SJSA1 (cell line): ENCODE data around the gene BACH2. TPM values are rescaled to one million over a fixed set of nuclear protein-coding genes. Genes with fewer than 3 reads are reported as not detected.

Experiments used
- DNase-seq, 2 experiments: peaks; one replicate each; pipeline ENCODE4 v3.0.0-alpha.2; 2015 to 2020; ENCODE audit warnings: low spot score in 2 of 2, low read depth in 1 of 2
- H3K27ac ChIP-seq: fragments of 250-450 bp; sonication (Bioruptor Pico); 2 replicates; pipeline ENCODE4 v1.5.1; 2020; ENCODE audit warnings: mild to moderate bottlenecking, moderate library complexity
- H3K27me3 ChIP-seq: fragments of 250-450 bp; sonication (Bioruptor Pico); replicated peaks from 2 replicates; pipeline ENCODE4 v1.5.1; 2020; ENCODE audit warnings: mild to moderate bottlenecking, moderate library complexity
- H3K36me3 ChIP-seq: fragments of 250-450 bp; sonication (Bioruptor Pico); 2 replicates; pipeline ENCODE4 v1.5.1; 2020; ENCODE audit warnings: mild to moderate bottlenecking
- H3K4me1 ChIP-seq: fragments of 250-450 bp; sonication (Bioruptor Pico); replicated peaks from 2 replicates; pipeline ENCODE4 v1.6.1; 2021; ENCODE audit warnings: mild to moderate bottlenecking
- H3K4me3 ChIP-seq: fragments of 250-450 bp; sonication (Bioruptor Pico); 2 replicates; pipeline ENCODE4 v1.5.1; 2020; ENCODE audit warnings: mild to moderate bottlenecking
- H3K9me3 ChIP-seq: fragments of 250-450 bp; sonication (Bioruptor Pico); replicated peaks from 2 replicates; pipeline ENCODE4 v1.5.1; 2020; ENCODE audit warnings: mild to moderate bottlenecking
- total RNA-seq: library from RNA; depleted of rRNA; stranded (reverse); fragments of >200 nt; shearing (Covaris generic); gene quantifications from 2 replicates; pipeline ENCODE4 v1.2.3, GENCODE V29; 2014

Gene BACH2
- total RNA-seq, 1 experiment from 2014 or later: 1.3 TPM

DNA sequence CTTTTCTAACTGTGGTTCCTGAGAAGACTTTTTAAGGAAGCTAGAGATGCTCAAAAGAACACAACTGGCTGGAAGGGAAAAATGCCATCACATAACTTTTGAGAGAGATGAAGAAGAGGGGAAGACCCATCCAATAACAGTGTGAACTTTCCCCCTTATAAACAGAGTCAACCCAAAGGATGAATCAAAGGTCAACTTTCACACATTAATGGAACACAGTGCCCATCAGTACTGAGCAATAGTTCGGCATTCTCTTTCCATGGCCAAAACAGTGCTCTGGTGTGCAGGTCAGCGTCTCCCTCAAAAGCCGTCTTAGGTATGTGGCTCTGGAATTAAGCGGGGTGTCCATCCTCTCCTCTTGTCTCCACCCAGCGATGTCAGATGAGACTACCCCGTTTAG is 272.0 kb downstream of the BACH2 start:
- no peak overlapping the region for H3K27ac ChIP-seq
- no peak for DNase-seq
- H3K36me3 ChIP-seq: no peaks in the 10 kb centered on the region
- H3K4me1 ChIP-seq: peaks cover 12% of the 10 kb centered on the region
- no peak overlapping the region for H3K4me3 ChIP-seq
- H3K9me3 ChIP-seq: no peaks in the 10 kb centered on the region
- no peaks in the 10 kb centered on the region for H3K27me3 ChIP-seq

DNA sequence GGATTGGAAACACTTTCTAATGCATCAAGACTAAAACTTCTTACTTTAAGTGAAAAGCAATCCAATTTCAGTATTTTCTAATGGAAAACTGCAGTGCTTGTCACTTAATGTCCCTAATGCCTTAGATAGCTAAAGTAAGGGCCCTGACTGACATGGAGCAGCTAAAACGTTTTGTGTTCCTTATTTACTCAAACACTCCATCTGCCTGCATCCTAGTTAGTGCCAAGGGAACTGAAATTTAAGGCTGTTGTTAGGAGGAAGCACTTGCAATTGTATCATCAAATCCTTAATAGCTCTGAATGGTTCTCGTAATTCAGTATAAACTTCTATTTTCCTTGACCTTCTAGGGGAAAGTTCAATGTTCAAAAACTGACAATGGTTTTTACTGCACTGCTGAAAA is 274.9 kb downstream of the BACH2 start:
- Histone ChIP-seq H3K27me3 (no peaks in the 10 kb centered on the region), H3K9me3 (no peaks in the 10 kb centered on the region), H3K36me3 (no peaks in the 10 kb centered on the region)

DNA sequence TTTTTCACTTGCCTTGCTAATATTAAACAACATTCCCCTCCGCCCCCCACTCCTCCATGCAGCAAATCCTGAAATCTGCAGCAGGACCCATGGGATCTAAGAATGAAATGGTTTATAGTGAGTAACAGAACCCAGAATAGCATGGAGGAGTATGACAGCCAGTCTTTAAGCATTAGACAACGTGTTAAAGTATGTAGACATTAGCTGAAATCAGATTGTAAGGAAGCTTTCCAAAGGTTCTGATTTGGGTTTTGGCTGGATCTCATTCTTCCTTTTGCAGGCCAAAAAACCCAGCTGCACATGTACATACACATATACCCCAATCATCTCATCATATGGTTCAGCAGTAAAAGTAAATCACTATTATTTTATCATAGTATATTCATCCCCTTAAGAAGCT is 275.9 kb downstream of the BACH2 start:
- no peaks in the 10 kb centered on the region for H3K36me3 ChIP-seq
- peaks cover 13% of the 10 kb centered on the region for H3K4me1 ChIP-seq
- H3K27me3 ChIP-seq: no peaks in the 10 kb centered on the region
- no peak overlapping the region for H3K4me3 ChIP-seq
- H3K9me3 ChIP-seq: no peaks in the 10 kb centered on the region
- no peak for DNase-seq
- no peak overlapping the region for H3K27ac ChIP-seq

More for the DNA sequence above, 274.9 kb downstream of the BACH2 start:
- Histone ChIP-seq H3K4me3 (no peak overlapping the region), H3K27ac (no peak overlapping the region), H3K4me1 (peaks cover 20% of the 10 kb centered on the region)
- DNase-seq: no peak

DNA sequence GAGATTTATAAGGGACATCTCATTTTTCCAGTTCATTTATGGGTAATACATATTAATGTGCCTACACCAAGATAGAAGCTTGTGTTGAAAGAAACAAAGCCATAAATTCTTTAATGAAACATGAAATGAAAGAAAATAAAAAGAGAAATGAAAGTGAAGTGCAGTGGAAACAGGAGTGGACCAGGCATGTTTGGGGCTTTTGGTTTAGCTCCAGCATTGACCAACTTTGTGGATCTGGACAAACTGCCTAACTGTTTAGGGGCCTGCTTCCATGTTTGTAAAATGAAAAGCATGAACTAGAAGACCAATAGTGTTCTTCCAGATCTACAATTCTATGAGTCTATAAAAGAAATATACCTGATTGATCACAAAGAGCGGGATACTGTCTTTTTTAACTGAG is 277.4 kb downstream of the BACH2 start:
- Histone ChIP-seq H3K36me3 (no peaks in the 10 kb centered on the region), H3K9me3 (no peaks in the 10 kb centered on the region), H3K4me1 (peaks cover 7% of the 10 kb centered on the region; the same call in 1 of the 2 replicates), H3K27me3 (no peaks in the 10 kb centered on the region), H3K27ac (no peak overlapping the region), H3K4me3 (no peak overlapping the region)
- no peak for DNase-seq

DNA sequence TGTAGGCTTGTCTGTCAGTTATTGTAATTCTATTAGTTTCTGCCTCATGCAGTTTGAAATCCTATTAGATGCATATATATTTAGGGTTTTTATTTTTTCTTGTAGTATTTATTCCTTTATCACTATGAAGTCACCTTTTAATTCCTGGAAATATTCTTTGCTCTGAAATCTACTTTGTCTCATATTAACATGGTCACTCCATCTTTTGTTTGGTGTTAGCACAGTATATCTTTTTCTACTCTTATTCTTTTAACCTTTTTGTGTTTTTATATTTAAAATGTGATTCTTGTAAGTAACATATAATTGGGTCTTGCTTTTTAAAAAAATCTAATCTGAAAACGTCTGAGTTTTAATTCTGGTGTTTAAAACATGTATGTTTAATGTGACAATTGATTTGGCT is 280.8 kb downstream of the BACH2 start:
- DNase-seq: no peak

DNA sequence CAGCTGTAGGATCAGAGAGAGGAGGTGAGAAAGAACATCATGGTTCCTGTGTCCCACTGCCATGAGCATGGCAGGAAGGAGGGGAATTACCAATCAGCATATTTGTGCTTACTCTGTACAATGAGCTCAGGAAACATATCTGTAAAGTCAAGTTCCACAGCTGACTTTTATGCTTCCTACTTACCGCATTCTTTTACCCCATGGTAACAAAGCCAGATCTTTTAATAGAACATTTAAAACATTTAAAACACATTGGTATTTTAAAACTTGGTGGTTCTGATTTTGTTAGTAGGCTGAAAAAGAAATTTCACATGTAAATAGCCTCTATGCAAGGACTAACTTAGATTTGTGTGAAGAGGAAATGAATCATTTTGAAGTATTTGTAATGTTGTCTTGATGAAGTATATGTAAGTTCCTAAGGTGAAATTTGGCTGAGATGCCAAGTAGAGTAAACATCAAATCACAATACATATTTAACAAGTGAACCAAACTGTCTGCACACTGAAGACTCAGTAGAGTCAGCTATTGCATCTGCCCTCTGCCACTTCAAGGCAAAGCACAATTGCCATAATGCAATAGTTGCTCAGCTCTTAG is 287.6 kb downstream of the BACH2 start:
- DNase-seq: peak in 1 of 2 experiments; percentile 81
- no peak overlapping the region for H3K4me3 ChIP-seq

More for the DNA sequence above, 280.8 kb downstream of the BACH2 start:
- Histone ChIP-seq H3K9me3 (no peaks in the 10 kb centered on the region), H3K4me1 (peaks cover 7% of the 10 kb centered on the region; the same call in 1 of the 2 replicates), H3K36me3 (no peaks in the 10 kb centered on the region), H3K27me3 (no peaks in the 10 kb centered on the region), H3K27ac (no peak overlapping the region), H3K4me3 (no peak overlapping the region)

DNA sequence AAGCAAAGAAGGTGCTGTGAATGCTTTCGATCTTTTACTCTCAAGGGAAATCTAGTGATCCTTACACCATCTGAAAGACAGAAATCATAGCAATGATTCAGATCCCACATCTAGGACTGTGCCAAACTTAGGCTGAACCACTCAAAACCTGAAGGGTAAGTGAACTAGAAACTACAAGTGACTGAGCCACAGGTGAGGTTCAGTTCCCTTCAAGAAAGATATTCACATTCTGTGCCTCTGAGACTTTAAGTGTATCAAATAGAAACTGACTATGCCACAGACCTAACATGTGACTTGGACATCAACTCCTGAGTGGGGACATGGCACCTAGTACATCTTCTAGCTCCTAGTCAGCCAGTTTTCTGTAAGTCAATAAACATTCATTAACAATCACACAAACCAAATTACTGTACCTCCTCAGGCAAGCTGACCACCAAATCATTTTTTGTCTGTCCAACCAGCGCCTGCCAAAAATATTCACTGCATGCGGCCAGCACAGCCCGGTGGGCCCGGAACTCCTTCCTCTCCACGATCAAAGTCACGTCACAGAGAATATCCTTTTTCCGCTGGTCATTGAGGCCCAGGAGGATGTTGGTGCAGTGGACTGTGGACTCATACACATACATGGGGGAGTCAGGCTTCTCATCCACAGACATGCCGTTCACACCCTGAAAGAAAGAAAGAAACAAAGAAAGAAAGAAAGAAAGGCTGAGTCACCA is 288.3 kb downstream of the BACH2 start:
- peak overlapping the region; percentile 80 for H3K27ac ChIP-seq

More for the DNA sequence above, 287.6 kb downstream of the BACH2 start:
- peaks cover 40% of the 10 kb centered on the region for H3K4me1 ChIP-seq
- no peaks in the 10 kb centered on the region for H3K27me3 ChIP-seq
- no peaks in the 10 kb centered on the region for H3K9me3 ChIP-seq
- peak overlapping the region; percentile 80 for H3K27ac ChIP-seq
- H3K36me3 ChIP-seq: no peaks in the 10 kb centered on the region

DNA sequence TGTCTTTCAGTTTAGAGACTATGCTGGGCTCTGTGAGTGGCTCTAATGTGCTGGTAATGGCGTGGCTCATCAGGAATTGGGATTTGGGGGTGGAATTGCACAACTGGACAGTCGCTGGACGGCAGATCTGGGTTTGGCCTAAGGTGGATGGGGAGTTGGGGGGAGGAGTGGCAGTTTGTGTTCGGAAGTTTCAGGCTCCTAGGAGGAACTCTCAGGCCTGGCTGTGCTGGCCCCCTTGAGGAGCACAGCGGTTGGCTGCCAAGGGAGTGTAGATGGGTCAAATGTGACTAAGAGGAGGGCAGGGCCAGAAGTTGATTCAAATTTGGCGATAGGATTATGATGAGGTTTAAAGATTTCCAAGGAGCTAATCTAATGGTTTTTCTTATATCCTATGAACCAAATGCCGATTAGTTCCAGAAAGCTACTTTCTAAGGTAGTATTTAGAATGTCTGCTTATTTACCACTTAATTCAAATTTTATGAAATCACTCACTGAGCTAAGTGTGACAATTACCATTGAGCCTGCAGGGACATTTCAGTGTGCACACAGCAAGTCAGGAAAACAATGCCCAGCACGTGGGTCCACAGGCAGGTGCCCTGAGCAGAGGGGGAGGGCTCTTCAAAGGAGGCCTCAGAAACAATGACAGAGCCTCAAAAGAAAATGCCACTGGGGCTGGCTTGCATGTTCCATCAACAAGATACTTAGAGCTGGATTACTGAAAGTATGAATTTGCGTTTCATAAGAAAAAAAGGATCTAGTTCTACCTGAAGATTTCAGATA is 291.4 kb downstream of the BACH2 start:
- no peaks in the 10 kb centered on the region for H3K27me3 ChIP-seq
- no peak overlapping the region for H3K27ac ChIP-seq
- peaks cover 75% of the 10 kb centered on the region for H3K4me1 ChIP-seq
- no peaks in the 10 kb centered on the region for H3K9me3 ChIP-seq
- no peak for DNase-seq
- H3K4me3 ChIP-seq: no peak overlapping the region
- H3K36me3 ChIP-seq: no peaks in the 10 kb centered on the region

More for the DNA sequence above, 288.3 kb downstream of the BACH2 start:
- Histone ChIP-seq H3K4me1 (peaks cover 47% of the 10 kb centered on the region), H3K9me3 (no peaks in the 10 kb centered on the region), H3K27me3 (no peaks in the 10 kb centered on the region), H3K4me3 (no peak overlapping the region), H3K36me3 (no peaks in the 10 kb centered on the region)
- no peak for DNase-seq

DNA sequence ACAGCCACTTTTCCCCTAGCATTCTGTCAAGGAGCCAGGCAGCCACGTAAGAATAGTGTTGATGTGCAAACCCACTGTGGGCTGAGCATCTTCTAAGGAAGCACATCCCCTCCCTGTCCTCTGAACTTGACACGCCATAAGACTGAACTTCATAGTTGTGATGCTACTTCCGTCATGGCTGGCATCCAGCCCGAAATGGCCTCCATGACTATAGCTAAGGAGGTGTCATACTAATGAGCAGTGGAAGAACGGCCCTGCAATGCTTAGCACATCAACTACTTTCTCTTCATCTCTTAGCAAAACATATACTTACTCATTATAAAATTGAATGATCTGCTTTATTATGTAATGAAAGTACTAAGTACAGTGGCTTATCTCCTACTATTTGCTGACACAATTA is 292.1 kb downstream of the BACH2 start:
- Histone ChIP-seq H3K9me3 (no peaks in the 10 kb centered on the region), H3K4me3 (no peak overlapping the region), H3K36me3 (no peaks in the 10 kb centered on the region), H3K27ac (peak overlapping the region; percentile 89), H3K4me1 (peaks cover 77% of the 10 kb centered on the region), H3K27me3 (no peaks in the 10 kb centered on the region)
- DNase-seq: no peak

DNA sequence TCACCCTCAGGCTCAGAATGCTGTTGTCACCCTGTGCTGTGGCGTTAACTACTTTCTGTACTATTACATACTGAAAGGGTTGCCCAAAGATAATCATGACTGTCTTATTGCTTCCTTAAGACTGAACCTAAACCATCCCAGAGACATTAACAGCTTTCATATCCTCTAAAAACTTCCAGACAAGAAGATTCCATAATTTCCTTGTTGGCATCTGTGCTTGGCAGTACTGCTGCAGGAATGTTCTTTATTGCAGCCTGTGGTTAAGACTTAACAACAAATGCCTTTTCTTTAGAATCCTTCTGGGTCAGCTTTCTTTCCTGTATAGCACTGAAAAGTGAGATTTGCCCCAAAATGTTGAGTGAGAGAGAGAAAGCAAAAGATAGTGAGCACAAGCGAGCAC is 292.7 kb downstream of the BACH2 start:
- Histone ChIP-seq H3K4me1 (peaks cover 77% of the 10 kb centered on the region), H3K9me3 (no peaks in the 10 kb centered on the region), H3K27me3 (no peaks in the 10 kb centered on the region), H3K36me3 (no peaks in the 10 kb centered on the region), H3K27ac (peak overlapping the region; percentile 89), H3K4me3 (no peak overlapping the region)
- peak in 1 of 2 experiments; percentile 72 for DNase-seq

DNA sequence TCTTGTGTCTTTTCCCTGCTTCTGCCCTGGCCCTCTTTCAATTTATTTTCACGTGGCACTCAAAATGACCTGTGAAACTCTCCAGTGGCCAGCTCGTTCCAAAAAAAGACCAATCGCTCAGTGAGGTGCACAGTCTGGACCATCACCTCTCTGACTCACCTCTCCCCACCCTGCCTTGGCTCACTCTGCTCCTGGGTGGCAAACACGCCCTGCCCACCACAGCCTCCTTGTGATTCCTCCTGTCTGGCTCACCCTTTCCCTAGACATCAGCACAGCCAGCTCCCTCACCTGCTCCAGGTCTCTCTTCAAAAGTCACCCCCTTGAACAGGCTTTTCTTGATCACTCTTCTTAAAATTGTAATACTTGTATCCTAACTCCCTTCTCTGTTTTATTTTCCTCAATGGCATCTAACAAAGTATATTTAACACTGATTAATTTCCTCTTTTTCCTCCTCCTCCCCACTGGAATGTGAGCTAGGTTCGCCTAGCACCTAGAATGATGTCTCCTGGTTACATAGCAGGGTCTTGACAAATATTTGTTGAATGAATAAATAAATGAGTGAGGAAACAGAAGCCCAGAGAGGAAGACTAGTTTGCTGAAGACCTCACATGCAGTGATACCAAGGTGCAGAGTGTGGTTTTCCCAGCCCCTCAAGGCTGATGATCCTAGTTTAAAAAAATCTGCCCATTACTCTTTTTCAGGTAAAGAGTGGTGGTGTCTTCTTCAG is 293.4 kb downstream of the BACH2 start:
- Histone ChIP-seq H3K27ac (peak overlapping the region; percentile 89), H3K36me3 (no peaks in the 10 kb centered on the region), H3K4me3 (no peak overlapping the region), H3K27me3 (no peaks in the 10 kb centered on the region), H3K9me3 (no peaks in the 10 kb centered on the region), H3K4me1 (peaks cover 77% of the 10 kb centered on the region)
- DNase-seq: peak; percentile 76 to 88

DNA sequence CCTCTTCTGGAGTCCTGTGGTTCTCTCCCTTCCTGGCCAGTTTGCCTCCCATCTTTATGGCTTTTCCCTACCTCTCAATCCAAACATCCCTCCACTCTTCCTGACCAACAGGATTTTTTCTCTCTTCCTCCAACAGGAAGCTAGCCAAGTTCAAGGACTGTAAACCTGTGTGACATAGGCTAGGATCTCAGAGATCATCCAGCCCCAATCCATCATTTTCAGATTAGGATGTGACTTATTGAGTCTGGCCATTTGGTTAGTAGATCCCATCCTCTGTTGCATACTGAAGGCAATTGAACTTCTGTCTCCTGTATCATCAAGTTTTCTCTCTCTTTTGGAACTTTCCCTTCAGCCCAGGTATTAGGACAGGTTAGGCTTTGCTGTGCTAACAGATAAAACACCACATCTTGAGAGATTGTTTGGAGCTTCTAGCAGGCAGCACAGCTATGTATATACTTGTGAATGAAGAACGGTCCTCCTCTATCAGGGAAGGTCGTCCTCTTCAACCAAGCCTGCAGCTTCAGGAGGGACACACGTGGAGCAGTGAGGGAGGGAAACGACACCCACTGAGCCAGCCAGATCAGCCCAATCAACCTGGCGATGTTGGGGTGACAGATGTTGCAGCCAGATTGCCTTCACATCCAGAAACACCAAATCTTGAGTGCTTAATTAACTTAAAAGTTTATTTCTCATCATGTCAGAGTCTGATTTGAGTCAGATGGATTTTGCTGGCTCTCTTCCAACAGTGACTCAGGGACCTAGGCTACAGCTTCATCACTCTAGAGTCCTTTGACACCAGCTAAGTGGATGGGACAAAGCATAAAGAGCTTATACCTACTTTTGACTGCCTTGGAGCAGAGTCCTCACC is 295.5 kb downstream of the BACH2 start:
- Histone ChIP-seq H3K4me1 (peaks cover 88% of the 10 kb centered on the region), H3K4me3 (no peak overlapping the region), H3K27ac (no peak overlapping the region), H3K27me3 (no peaks in the 10 kb centered on the region), H3K36me3 (no peaks in the 10 kb centered on the region), H3K9me3 (no peaks in the 10 kb centered on the region)
- DNase-seq: no peak
